NK-92 (cell line): ENCODE measurements around the gene MUC5B.
"Not testable (repeated sequence)": the region's sequence is repeated elsewhere in the genome, so short reads cannot be mapped to it uniquely, and the experiment has no call there.

ENCODE experiments used
- DNase-seq: peaks from one replicate; lab custom pipeline; 2025; ENCODE audit not compliant: unreplicated experiment; lab: John Stamatoyannopoulos, UW

Gene MUC5B

GRCh38 chr11:1244557-1244956, 21.7 kb downstream of the MUC5B start:
- DNase-seq, result not testable (repeated sequence)

DNA sequence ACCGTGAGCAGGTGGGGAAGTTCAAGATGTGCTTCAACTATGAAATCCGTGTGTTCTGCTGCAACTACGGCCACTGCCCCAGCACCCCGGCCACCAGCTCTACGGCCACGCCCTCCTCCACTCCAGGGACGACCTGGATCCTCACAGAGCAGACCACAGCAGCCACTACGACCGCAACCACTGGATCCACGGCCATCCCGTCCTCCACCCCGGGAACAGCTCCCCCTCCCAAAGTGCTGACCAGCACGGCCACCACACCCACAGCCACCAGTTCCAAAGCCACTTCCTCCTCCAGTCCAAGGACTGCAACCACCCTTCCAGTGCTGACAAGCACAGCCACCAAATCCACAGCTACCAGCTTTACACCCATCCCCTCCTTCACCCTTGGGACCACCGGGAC, 22.9 kb downstream of the MUC5B start:
- not testable (repeated sequence) for DNase-seq

- DNase-seq, result not testable (repeated sequence)
Observed at GRCh38 chr11:1246301-1246700, 23.4 kb downstream of the MUC5B start.

DNA sequence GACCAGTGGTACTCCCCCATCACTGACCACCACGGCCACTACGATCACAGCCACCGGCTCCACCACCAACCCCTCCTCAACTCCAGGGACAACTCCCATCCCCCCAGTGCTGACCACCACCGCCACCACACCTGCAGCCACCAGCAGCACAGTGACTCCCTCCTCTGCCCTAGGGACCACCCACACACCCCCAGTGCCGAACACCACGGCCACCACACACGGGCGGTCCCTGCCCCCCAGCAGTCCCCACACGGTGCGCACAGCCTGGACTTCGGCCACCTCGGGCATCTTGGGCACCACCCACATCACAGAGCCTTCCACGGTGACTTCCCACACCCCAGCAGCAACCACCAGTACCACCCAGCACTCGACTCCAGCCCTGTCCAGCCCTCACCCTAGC, 24.2 kb downstream of the MUC5B start:
- DNase-seq, result not testable (repeated sequence)

- not testable (repeated sequence) for DNase-seq
Observed at GRCh38 chr11:1248951-1249350, 26.1 kb downstream of the MUC5B start.

GRCh38 chr11:1250411-1250810, 27.5 kb downstream of the MUC5B start:
- not testable (repeated sequence) for DNase-seq

DNA sequence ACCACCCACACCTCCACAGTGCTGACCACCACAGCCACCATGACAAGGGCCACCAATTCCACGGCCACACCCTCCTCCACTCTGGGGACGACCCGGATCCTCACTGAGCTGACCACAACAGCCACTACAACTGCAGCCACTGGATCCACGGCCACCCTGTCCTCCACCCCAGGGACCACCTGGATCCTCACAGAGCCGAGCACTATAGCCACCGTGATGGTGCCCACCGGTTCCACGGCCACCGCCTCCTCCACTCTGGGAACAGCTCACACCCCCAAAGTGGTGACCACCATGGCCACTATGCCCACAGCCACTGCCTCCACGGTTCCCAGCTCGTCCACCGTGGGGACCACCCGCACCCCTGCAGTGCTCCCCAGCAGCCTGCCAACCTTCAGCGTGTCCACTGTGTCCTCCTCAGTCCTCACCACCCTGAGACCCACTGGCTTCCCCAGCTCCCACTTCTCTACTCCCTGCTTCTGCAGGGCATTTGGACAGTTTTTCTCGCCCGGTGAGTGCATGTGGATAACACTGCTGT, 28.4 kb downstream of the MUC5B start:
- DNase-seq, result no peak

GRCh38 chr11:1252371-1253102, 29.7 kb downstream of the MUC5B start:
- DNase-seq, result no peak

GRCh38 chr11:1253103-1253485, 30.2 kb downstream of the MUC5B start:
- DNase-seq, result no peak

DNA sequence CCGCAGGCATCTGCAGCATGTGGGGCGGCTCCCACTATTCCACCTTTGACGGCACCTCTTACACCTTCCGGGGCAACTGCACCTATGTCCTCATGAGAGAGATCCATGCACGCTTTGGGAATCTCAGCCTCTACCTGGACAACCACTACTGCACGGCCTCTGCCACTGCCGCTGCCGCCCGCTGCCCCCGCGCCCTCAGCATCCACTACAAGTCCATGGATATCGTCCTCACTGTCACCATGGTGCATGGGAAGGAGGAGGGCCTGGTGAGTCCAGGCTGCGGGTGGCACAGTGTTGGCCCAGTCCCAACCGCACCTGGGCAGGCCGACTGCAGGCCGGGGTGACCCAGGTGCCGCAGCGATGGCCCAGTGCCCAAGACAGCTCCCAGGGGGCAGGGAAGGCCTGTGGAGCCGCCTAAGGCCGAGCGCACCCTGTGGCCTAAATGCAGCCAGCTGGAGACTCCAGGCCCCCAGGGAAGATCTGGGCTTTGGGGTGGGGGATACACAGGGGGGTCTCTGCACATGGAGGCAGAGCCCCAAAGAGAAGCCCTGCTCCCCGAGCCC, 31.3 kb downstream of the MUC5B start:
- DNase-seq, result no peak

DNA sequence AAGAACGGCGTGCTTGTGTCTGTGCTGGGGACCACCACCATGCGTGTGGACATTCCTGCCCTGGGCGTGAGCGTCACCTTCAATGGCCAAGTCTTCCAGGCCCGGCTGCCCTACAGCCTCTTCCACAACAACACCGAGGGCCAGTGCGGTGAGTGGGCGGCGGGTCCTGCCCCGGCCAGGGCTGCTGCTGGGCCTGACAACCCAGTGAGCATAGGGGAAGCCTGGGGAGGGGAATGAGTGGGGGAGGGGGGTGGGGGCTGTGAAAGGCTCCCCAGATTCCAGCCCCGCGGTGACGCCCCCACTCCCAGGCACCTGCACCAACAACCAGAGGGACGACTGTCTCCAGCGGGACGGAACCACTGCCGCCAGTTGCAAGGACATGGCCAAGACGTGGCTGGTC, 31.9 kb downstream of the MUC5B start:
- DNase-seq, result no peak

DNA sequence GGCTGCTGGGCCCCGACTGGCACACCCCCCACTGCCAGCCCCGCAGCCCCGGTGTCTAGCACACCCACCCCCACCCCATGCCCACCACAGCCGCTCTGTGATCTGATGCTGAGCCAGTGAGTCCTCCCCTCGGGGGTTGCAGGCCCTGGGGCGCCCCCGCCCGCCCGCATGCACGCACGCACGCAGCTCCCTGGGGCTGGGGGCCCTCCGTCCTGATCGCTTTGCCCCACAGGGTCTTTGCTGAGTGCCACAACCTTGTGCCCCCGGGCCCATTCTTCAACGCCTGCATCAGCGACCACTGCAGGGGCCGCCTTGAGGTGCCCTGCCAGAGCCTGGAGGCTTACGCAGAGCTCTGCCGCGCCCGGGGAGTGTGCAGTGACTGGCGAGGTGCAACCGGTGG, 32.3 kb downstream of the MUC5B start:
- DNase-seq, result no peak

- no peak for DNase-seq
Observed at GRCh38 chr11:1256257-1257045, 33.6 kb downstream of the MUC5B start.

DNA sequence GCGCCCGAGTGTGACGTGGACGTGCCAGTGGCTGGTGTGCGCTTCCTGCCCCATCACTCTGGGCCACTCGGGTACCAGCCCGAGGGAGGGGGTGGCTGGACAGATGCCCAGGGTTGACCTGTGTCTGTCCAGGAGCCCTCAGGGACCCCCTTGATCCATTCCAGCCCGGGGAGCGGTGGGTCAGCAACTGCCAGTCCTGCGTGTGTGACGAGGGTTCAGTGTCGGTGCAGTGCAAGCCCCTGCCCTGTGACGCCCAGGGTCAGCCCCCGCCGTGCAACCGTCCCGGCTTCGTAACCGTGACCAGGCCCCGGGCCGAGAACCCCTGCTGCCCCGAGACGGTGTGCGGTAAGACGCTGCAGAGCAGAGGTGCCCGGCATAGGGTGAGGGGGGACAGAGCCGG, 34.5 kb downstream of the MUC5B start:
- no peak for DNase-seq

- DNase-seq, result no peak
Observed at GRCh38 chr11:1257916-1258315, 35.0 kb downstream of the MUC5B start.

GRCh38 chr11:1258401-1259075, 35.7 kb downstream of the MUC5B start:
- no peak for DNase-seq

DNA sequence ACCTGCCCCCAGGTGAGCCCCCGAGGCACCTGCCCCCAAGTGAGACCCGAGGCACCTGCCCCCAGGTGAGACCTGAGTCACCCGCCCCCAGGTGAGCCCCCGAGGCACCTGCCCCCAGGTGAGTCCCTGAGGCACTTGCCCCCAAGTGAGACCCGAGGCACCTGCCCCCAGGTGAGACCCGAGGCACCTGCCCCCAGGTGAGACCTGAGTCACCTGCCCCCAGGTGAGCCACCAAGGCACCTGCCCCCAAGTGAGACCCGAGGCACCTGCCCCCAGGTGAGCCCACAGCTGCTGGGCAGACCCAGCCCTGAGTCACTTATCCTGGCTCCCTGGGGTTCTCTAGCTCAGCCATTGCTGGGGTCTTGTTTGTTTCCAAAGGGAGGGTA, 36.2 kb downstream of the MUC5B start:
- DNase-seq, result no peak

- DNase-seq, result no peak
Observed at GRCh38 chr11:1259561-1259960, 36.7 kb downstream of the MUC5B start.

- DNase-seq, result no peak
Observed at GRCh38 chr11:1260023-1260501, 37.2 kb downstream of the MUC5B start.

DNA sequence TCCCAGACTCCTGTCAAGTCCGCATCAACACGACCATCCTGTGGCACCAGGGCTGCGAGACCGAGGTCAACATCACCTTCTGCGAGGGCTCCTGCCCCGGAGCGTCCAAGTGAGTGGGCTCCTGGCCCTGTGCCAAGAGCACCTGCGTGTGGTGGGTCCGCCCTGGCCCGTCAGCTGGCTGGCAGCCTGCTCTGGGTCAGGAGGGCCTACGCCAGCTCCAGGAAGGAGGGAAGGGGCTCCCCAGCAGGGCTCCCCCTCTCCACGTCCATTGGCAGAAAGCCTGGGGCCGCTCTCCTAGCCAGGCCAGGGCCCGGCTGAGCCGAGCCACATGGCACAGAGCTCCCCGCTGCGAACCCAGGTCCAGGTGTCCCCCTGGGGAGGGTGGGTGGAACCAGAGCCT, 37.8 kb downstream of the MUC5B start:
- no peak for DNase-seq
